DMS153 treated with DMSO at 0.1 percent for 48 hours (cell line): ENCODE measurements around the gene TCF7.

ENCODE experiments used
- DNase-seq: peaks from one replicate; lab custom pipeline; 2025; ENCODE audit not compliant: unreplicated experiment; lab: John Stamatoyannopoulos, UW

TCF7 gene

DNA sequence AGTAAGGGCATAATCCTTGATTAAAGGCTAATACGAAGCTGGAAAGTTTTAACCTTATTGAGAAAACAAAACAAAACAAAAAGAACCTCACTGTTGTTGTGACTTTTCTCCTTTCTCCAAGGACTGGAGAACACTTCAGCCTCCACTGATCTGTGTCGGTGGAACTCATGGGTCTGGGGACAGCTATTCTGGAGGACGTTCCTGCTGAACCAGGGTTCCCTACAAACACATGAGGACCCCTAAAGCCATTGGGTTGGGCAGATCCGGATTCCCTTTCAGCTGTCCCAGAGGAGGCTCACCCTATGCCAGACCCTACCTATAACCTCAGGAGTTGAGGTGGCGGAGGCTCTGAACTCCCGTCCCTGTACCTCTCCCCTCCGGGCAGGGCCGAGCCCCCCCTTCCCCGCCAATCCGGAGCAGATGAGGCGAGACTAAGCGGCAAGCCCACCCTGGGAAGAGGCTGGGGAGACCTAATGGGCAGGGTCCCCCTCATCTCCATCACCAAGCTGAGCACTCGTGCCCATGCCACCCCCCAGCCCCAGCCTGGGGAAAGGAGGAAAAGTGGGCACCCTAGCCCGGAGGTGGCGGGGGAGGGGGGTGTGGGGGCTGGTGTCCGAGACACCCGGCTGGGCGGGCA is 1.6 kb upstream of the TCF7 start:
- no peak for DNase-seq

DNA sequence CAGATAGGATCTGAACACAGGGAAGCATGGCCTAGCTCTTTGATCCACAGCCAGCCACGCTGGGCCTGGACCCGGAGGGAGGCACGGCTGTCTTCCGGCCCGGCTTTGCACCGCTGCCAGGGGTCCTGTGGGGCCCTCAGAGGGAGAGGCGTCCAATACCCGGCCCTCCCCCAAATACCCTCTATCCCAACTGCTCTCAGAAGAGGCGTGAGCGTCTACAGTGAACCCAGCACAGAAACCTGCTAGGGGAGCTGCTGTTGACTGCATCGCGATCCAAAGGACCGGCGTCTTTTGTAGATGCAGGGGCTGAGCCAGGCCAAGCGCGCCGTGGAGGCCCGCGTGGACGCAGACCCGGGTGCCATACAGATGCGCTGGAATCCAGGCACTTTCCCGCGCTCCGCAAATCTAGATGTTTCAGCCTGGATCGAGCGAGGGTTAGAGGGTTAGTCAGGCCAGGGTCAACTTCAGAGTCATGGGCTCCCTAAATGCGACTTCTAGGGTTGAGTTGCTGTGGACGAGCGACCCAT is 1.1 kb upstream of the TCF7 start:
- no peak for DNase-seq

DNA sequence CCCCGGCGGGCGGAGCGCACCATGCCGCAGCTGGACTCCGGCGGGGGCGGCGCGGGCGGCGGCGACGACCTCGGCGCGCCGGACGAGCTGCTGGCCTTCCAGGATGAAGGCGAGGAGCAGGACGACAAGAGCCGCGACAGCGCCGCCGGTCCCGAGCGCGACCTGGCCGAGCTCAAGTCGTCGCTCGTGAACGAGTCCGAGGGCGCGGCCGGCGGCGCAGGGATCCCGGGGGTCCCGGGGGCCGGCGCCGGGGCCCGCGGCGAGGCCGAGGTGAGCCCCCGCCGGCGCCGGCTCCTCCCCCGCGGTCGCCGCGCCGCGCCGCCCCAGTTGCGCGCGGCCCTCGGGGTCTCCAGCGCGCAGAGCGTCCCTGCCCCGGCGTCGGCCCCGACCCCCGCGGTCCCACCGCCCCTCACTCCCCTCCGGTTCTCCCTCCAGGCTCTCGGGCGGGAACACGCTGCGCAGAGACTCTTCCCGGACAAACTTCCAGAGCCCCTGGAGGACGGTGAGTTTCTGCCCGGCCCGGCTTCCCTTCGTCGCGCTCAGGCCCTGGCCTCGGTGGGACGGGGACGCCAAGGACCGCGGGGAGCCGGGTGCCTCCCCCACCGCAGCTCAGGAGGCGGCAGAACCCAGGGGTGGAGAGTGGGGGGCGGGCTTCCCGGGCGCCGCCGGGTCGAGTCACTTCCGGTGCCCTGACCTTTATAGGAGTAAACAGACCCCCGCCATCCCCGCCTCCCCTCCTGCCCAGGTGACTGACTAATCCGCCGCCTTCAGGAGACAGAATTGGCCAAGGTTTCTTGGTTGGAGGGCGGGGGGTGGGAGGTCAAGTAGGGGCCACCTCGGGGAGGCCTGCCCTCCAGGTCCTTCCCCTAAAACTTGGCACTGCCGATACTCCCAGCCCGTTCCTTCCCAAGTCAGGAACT is 665 bp downstream of the TCF7 start:
- no peak for DNase-seq

DNA sequence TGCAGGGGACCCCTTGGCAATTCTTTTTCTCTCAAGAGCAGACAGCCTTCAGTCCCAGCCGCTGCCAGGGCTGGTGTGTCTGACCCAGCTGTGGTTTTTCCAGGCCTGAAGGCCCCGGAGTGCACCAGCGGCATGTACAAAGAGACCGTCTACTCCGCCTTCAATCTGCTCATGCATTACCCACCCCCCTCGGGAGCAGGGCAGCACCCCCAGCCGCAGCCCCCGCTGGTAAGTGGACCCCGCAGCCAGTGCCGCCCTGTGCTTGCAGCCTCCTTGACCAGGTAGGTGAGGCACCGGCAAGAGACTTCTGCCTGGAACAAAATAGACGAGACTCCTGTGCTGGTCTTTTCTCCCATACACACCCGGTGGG is 1.3 kb downstream of the TCF7 start:
- DNase-seq, result no peak

DNA sequence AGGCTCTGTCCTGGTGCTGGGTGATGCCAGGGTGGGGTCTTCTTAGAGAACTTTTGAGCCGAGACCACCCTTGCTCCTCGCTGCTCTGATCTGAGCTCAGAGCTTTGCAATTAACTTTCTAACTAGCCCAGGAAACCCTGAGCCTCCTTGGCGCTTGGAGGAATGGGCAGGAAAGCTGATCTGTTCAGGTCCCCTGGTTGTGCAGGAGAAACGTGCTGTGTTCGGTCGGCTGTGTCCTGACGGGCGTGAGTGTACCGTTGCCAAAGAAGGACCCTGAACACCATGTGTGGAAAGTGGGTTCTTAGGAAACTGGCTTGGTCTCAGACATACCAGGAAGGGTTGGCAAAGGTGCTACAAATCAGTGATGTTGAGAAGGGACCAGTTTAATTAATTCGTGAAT is 1.8 kb downstream of the TCF7 start:
- no peak for DNase-seq

DNA sequence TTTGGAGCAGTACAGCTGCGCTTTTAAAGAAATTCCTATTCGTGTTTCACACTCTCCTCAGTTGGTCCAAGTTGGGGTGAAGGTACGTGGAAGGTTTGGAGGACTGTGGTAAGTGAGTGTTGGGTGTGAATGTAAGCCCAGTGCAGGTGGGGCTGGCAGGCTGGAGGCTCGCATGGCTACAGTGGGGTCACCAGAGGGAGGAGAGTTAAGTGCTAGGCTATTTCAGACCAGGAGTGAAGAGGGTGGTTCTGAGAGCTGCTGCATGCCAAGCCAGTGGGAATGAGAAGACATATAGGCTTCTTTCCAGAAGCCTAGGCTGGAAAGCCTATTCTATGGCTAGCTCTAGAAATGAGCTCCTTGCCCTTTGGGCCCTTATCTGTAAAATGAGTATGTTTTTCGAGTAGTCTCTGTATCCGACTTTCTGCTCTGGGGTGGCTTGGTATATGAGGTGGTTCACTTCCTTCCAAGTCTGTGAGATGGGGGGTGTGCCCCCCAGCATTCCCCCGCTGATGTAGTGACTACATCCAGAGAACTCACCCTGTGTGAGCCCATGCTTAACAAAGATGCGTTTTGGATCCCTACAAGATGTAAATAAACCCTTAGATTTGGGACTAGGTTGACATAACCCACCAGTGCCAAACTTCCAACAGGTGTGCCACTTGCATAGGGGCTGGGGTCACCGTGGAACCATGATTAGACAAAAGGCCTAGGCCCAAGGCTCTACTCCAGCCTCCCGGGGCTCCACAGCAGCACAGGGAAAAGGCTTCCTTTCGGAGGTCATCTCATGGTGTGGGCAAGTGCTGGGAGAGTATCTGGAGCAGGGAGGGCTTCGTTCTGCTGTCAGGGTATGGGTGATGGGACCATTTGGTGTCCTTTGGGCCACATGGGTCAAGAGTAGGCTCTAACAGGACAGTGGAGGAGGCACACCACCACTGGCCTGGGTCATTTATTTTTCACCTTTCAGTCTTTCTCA is 2.6 kb downstream of the TCF7 start:
- no peak for DNase-seq

DNA sequence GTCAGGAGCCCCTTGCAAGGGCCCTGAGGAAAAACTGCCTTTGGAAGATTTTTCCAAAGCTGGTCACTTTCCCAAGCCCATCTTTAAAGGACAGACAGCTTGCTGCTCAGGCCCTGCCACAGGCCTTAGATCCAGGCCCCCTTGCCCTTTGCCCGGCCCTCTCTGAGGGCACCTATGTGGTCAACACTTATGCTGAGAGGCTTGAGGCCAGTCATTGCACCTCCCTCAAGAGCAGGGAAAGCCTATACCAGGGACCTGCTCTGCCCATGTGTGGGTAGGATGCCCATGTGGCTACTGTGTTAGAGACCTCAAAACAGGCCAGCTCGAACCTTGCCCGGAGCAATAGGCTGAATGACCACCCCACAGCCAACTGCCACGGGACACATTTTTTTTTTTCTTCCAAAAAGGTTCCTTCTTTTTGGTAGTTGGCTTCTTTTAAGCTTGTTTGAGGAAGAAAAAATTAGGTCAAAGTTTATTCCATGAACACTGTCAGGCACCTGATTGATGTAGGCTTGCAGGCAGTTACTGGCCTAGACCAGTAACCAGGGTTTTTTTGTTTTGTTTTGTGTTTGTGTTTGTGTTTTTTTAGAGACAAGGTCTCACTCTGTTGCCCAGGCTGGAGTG is 3.8 kb downstream of the TCF7 start:
- no peak for DNase-seq

DNA sequence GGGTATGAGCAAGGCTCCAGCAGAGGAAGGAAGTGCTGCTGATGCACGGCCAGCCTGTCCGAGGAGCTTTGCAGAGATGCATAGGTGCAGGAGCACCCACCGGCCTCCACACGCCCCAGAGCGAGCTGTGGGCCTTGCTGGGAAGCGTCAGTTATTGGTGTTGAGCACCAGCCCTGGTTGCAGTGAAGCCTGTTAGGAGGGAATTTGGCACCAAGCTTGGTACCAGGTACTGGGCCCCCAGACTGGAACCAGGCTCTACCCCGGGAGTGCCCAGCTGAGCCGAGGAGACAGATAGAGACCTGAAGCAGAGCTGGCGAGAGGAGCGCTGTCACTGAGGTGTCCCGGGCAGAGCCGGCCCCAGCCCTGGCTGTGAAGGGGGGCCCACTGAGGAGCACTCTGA is 5.2 kb downstream of the TCF7 start:
- no peak for DNase-seq

DNA sequence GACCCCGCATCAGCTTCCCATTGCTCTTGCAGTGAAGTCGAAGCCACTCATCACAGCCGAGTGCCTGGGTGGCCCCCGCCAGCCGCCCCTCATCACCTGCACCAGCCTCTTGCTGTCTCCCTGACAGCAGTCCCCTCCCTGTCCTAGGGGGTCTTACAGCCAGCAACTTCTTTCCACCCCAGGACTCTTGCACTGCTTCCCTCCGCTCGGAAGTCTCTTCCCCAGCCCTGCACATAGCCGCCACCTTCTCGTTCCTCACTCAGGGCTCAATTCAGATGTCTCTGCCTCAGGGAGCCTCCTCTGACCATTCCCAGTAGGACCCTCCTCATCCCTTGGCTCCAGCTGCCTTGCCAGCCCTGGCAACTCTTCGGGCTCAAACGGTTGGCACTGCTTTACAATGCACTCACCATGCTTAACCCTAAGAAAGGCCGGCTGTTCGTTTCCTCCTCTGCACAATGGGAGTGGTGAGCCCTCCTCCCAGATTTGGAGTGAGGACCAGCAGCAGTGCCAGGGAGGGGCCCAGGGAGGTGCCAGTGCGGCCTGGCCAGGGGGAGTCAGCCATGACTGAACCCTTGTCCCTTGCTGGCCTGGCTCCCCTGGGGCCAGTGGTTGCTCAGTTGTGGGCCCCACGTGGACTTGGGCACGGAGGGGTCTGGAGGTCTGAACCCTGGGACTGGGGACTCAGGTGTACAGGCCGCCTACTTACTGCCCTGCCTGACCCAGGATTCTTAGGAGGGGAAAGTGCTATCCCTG is 6.1 kb downstream of the TCF7 start:
- DNase-seq, result no peak

DNA sequence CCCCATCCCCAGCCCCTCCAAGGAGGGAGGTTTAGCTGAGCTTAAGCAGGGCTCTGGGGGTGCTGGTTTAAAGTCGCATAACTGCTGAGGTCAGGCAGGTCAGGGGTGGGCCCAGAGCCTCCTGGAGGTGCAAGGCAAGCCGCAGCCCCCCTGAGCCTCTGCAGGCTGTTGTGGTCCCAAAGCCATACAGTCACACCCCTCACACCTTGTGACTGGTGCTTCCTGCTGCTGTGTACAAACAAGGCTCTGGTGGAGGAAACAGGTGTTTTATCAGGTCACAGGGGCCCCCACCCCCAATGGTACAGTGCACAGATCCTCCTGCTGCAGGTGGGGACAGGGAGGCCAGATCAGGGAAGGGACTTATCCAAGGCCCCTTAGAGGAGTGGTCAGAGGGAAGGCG is 8.0 kb downstream of the TCF7 start:
- no peak for DNase-seq

DNA sequence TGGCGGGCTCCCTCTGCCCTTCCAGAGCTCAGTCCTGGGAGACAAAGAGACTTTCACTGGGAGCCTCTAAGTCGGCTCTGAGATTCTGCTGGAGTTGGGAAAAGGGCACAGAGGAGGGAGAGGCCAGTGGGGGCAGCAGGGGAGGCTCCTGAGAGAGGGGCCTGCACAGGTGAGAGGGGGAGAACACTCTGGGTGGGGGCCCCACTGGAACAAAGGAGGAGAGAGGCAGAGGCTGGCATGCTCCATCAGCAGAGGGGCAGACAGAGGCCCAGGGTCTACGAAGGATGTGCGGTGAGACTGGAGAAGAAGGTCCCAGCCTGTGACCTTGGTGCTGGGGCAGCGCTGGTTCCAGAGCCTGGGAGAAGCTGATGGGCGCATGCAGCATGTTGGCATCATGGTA is 8.9 kb downstream of the TCF7 start:
- no peak for DNase-seq

DNA sequence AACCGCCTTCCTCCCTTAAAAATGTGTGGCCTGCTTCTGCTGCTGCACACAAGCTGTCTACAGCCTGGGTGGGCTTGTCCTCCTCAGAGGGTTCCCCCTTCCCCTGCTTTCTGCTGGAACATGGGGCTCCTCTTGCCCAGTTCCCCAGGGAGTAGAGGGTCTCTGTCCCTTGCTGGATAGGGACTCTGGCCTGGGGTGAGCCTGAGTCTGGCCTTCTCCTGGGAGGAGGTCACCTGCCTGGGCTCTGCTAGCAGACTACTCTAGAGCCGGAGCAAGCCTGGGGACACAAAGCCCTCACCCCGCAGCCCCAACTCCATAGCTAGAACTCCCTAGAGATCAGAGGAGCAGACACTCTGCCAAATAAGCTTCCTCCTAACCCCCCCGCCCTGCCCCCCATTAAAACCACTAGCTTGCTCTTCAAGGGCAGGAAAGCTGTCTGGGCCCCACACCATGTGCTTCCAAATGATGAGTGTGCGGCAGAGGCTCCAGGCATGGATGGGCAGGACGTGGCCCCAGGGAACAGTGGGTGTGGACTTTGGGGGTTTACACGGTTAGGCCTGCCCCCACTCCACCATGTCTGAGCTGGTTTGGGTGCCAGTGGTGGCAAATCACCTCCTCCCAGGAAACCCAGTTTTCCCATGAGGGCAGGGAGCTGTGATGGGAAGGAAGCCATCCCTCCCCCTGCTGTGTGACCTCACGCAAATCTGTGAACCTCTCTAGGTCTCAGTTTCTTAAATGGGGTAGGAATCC is 10.0 kb downstream of the TCF7 start:
- no peak for DNase-seq

DNA sequence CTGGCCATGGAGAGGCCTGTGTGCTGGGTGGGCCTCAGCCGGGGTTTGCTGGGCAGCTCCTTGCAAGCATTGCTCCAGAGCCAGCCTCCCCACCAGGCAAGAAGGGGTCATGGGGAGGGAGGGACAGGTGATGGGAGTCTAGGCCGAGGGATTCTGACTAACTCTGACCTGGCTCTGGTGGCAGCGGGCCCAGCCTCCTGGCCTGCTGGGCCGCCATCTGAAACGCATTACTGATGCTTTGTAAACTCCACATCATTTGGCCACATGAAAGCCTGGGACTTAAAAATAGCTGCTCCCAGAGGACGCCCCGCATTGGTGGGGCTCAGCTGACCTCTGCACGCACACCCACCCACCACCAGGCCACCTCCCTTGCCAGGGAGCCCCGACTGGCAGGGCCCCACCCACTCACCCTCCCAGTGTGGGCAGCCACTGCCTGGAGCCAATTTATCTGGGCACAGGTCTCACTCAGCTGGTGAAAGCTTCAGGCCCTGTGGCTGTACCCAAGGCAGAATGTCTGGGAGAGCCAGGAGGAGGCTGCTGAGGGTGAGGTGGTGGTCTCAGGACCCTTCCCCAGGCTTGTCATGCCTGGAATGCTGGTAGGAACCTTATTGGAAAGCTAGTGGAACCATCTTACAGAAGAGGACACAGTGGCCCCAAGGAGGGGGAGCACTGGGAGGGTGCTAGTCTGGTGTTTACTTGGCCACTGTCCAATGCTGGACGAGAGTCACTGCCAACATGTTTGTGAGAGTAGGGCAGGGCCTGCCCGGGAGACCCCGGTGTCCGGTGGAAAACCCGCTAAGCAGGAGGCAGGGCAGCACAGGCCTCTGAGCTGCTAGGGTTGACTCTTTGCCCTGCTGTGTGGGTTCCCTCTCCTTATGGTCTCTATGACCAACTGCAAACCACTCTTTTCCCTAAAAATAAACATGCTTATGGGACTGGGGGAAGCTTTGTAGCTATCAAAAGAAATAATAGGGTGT is 10.8 kb downstream of the TCF7 start:
- no peak for DNase-seq

DNA sequence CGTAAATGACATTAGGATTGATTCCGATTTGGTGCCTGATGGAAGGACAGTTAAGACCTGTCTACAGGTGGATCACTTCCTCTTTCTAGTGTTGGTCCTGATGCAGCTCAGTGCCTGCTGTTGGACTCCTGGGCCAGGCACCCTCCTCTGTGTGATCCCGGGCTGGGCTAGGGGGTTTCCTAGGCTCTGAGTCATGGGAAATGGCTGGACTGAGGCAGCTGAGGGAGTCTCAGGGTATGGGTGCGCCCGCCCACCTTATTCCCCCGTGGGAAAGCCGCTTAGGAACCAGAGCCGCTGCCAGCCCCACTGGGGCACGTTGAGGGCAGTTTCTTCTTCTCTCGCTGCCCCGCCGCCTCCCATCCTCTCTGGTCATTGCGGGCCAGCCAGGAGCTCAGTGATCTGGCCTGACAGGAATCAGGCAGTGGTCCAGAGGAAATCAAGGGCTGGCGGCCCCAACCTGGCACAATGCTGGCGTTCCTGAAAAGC is 12.9 kb downstream of the TCF7 start:
- DNase-seq, result no peak

DNA sequence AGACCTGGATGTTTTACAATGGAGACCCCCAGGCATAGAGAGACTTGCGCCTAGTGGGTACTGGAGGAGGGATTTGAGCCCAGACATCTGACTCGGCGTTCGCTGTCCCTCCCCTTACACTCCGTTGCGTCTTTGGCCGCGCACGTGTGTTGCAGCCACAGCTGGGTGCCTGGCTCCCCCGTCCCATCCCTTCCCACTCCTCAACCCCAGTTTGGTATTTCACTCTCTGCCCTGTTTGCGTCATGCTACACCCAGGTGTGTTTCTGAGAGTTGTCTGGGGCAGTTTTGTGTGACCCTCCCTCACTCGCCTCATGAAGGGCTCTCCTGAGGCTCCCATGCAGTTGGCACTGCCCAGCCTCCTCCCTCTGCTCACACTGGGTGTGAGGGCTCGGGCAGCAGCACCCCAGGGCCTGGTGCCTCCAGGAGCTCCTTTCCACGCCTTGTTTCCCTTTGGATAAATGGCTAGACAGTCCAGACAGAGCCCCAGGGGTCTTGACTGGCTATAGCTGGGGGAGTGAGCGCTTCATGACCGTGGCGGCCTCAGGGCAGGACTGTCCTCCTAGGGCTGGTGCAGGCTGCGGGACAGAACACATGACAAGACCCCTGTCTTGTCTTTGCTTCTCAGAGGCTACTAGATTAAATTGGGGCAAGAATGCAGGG is 13.6 kb downstream of the TCF7 start:
- no peak for DNase-seq

DNA sequence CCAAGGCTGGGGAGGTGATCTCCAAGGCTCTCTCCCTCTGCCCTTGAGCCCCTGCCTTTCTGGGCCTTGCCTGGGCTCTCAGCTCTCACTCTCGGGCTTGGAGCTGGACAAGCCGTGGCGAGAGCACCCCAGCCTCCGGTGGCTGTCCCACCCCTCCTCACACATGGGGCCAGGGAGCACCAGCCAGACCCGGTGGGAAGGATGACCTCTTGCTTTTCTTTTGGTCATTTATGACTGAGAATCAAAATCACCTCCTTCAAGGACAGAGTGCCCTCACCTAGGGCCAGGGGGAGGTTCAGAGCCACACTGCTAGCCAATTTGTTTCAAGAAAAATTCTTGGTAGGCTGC is 14.1 kb downstream of the TCF7 start:
- no peak for DNase-seq

DNA sequence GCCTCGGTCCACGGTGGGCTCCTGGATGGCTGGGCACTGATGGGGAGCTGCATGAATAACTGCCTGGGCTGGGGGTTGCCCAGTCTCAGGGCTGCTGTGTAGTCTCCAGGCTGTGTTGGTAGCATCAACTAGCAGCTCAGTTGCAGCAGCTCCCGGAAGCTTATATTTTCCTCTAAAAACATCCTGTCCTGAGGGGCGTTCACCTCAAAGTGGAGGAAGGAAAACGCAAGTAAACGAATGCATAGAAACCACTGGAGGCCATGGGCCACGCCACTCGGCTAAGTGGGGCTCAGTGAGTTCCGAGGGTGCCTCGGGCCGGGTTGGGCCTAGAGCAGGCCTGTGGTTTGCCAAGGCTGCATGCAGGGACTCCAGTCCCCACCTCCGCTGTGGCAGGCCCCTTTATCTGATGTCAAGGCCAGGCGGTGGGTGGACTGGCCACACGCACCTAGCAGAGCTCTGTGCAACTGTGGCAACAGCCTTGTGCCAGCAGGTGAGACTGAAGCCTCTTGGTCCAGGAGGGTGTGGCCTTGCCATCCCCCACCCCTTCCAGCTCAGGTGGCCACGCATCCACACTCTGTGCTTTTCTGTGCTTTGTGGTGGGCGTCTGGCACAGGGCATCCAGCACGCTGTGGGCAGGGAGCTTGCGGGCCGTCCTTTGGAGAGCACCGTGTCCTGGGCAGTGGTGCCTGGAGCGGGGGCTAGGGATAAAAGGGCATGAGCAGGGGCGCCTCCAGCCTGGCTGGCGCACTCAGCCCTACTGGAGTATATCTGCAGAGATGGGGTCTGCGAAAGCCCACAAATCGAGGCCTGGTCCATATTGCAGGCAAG is 15.1 kb downstream of the TCF7 start:
- DNase-seq, result no peak
